Naive thymus-derived CD4-positive, alpha-beta T cell (primary cell): ENCODE data around the gene GPR3. TPM values are rescaled to one million over a fixed set of nuclear protein-coding genes. Genes with fewer than 3 reads are reported as not detected.
A peak's percentile ranks its signal among the peaks of the same experiment; 100 is the strongest.

Experiments used
- ATAC-seq: fragments of 150-1000 bp; cut with Tn5 transposase; 2 replicates; pipeline ENCODE4 v1.10.0; 2021; ENCODE audit warnings: mild to moderate bottlenecking, moderate library complexity
- CTCF ChIA-PET: fragments of 350-600 bp; sonication (Branson Sonifier 250); formaldehyde crosslinking; loops from one replicate; lab custom pipeline; 2021; ENCODE audit warnings: antibody characterized with exemption; lab: Charles Lee
- POLR2A ChIA-PET: fragments of 350-600 bp; sonication (Branson Sonifier 250); formaldehyde crosslinking; loops from one replicate; lab custom pipeline; 2021; ENCODE audit warnings: antibody characterized with exemption, inconsistent platforms; lab: Charles Lee
- DNase-seq, 9 donors: peaks; one replicate each; pipeline versions ENCODE4 v3.0.0 to v3.0.0-alpha.2; 2020 to 2022; ENCODE audit warnings: mixed read lengths in 1 of 9
- H3K27ac ChIP-seq: one replicate; pipeline ENCODE4 v1.7.0; 2013; ENCODE audit warnings: mild to moderate bottlenecking, low read depth, low read length, moderate library complexity
- H3K27me3 ChIP-seq, 2 donors: one replicate each; pipeline ENCODE4 v1.7.0; 2013; ENCODE audit warnings: low read length in 2 of 2, mild to moderate bottlenecking in 2 of 2, moderate library complexity in 2 of 2; ENCODE audit not compliant: control insufficient read depth in 2 of 2, insufficient read depth in 2 of 2
- H3K36me3 ChIP-seq, 3 experiments: 1 replicate in 2 of 3; 2 replicates in 1 of 3; pipeline ENCODE4 v1.7.0; 2013; ENCODE audit warnings: low read length in 3 of 3, mild to moderate bottlenecking in 3 of 3, moderate library complexity in 1 of 3; ENCODE audit not compliant: insufficient read depth in 3 of 3, control insufficient read depth in 2 of 3
- H3K4me1 ChIP-seq, 2 donors: one replicate each; pipeline ENCODE4 v1.7.0; 2013; ENCODE audit warnings: low read length in 2 of 2, mild to moderate bottlenecking in 2 of 2, moderate library complexity in 1 of 2; ENCODE audit not compliant: control insufficient read depth in 2 of 2, insufficient read depth in 2 of 2
- H3K4me3 ChIP-seq: 2 replicates; pipeline ENCODE4 v1.7.0; 2013; ENCODE audit warnings: mild to moderate bottlenecking, low read length
- H3K9me3 ChIP-seq, 3 experiments: 1 replicate in 2 of 3; 2 replicates in 1 of 3; pipeline ENCODE4 v1.7.0; 2013; ENCODE audit warnings: low read length in 3 of 3; ENCODE audit not compliant: control insufficient read depth in 2 of 3
- H3K27ac Mint-ChIP-seq, 9 donors: one replicate each; pipeline ENCODE4 v1.8.0; 2020 to 2022; ENCODE audit warnings: mixed read lengths in 9 of 9, mild to moderate bottlenecking in 8 of 9, moderate library complexity in 5 of 9, inconsistent platforms in 2 of 9
- H3K27me3 Mint-ChIP-seq, 5 donors: one replicate each; pipeline ENCODE4 v1.8.0; 2021 to 2022; ENCODE audit warnings: mixed read lengths in 5 of 5, mild to moderate bottlenecking in 1 of 5
- H3K36me3 Mint-ChIP-seq, 5 donors: one replicate each; pipeline ENCODE4 v1.8.0; 2020 to 2022; ENCODE audit warnings: mixed read lengths in 5 of 5, mild to moderate bottlenecking in 3 of 5, inconsistent platforms in 1 of 5
- H3K4me1 Mint-ChIP-seq, 7 donors: one replicate each; pipeline ENCODE4 v1.8.0; 2020 to 2022; ENCODE audit warnings: mixed read lengths in 7 of 7, mild to moderate bottlenecking in 3 of 7, inconsistent platforms in 1 of 7
- H3K4me3 Mint-ChIP-seq, 10 donors: one replicate each; pipeline ENCODE4 v1.8.0; 2020 to 2022; ENCODE audit warnings: mild to moderate bottlenecking in 10 of 10, mixed read lengths in 10 of 10, moderate library complexity in 6 of 10, inconsistent platforms in 2 of 10
- H3K9me3 Mint-ChIP-seq, 11 donors: one replicate each; pipeline ENCODE4 v1.8.0; 2020 to 2022; ENCODE audit warnings: mixed read lengths in 11 of 11, mild to moderate bottlenecking in 4 of 11, inconsistent platforms in 1 of 11, moderate library complexity in 1 of 11
- intact Hi-C, 2 donors: fragments of 100-400 bp; cut with micrococcal nuclease; formaldehyde crosslinking; loops; one replicate each; pipeline ENCODE4 v1.15.1; 2023
- polyA plus RNA-seq, 2 donors: library from polyadenylated mRNA; unstranded; fragments of 300-500 nt; fragmentation: Illumina TruSeq; gene quantifications; one replicate each; pipeline ENCODE4 v1.2.3, GENCODE V29; 2021
- total RNA-seq, 6 experiments: library from RNA in 5 of 6; stranded (reverse) in 5 of 6; gene quantifications; 1 replicate in 5 of 6; 2 replicates in 1 of 6; pipeline ENCODE4 v1.2.3 and lab custom pipeline; 2021 to 2026

Gene GPR3, protein sequence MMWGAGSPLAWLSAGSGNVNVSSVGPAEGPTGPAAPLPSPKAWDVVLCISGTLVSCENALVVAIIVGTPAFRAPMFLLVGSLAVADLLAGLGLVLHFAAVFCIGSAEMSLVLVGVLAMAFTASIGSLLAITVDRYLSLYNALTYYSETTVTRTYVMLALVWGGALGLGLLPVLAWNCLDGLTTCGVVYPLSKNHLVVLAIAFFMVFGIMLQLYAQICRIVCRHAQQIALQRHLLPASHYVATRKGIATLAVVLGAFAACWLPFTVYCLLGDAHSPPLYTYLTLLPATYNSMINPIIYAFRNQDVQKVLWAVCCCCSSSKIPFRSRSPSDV
- total RNA-seq (under 1 TPM in 3 of 5 experiments, not detected in 2; 0.24 to 0.93 (median 0.45) TPM), polyA plus RNA-seq (under 1 TPM; 0.09 to 0.13 TPM), total RNA-seq (lab: John Stamatoyannopoulos, UW) (0.81 reads per million)

DNA sequence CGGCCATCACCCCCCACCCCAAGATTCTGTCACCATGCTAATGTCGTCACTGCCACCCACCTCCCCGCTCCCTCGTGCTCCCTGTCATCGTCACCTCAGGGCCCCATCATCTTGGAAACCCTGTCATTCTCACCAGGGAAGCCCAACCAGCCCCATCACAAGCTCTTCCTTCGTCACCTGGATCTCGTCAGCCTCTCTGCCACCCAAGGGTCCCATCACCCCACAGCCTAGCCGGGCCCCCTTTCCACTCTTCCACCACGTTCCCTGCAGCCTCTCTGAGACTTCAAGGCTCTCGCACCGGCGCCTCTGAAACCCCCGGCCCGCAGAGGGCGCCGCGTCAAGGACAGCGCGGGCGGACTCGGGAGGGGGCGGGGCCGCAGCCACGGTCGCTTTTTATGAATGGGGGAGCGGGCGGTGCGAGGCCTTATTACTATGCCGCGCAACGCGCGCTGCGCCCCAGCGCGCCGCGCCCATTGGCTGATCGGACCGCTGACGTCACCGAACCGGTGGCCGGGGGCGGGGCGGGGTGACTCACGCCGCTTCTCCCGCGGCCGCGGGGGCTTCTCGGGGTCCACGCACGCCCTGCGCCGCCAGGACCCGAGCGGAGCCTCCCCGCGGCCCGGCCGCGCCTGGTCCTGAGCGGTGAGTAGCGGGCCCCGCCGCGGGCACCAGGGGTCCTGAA is at the start of gene GPR3:
Gene GPR3 (plus strand): TSS at position 527 of the 682 bp plus-strand sequence. CDS start 1,177 bp downstream, outside the sequence.
- Mint-ChIP-seq H3K27me3 (peaks cover 0 to 16% (median 0%) of the 10 kb centered on the region in 5 donors), H3K4me1 (peaks cover 12 to 27% (median 20%) of the 10 kb centered on the region in 7 donors), H3K27ac (peak within 1 kb of the TSS; percentile 54 to 98 (median 84)), H3K4me3 (peak within 1 kb of the TSS; percentile 76 to 90 (median 83)), H3K9me3 (peaks cover 0 to 1% (median 0%) of the 10 kb centered on the region in 11 donors), H3K36me3 (no peaks in the 10 kb centered on the region)
- no peaks in the 10 kb centered on the region for H3K9me3 ChIP-seq
- ATAC-seq: peak; percentile 97
- peak within 1 kb of the TSS; percentile 64 for H3K27ac ChIP-seq
- H3K36me3 ChIP-seq: no peaks in the 10 kb centered on the region
- intact Hi-C loops: loop anchor here (1.0 to 10.0 kb wide), 6 partner anchors 27 to 347 kb away; partner anchors contain the start of gene TMEM222 (in 1 of the 2)
- peaks cover 9 to 18% of the 10 kb centered on the region in 2 donors for H3K4me1 ChIP-seq
- H3K4me3 ChIP-seq: peak within 1 kb of the TSS; percentile 57
- CTCF ChIA-PET: interaction anchor here (0.6 to 8.3 kb wide), 6 partner anchors 34 to 214 kb away, joined by 3 to 72 read pairs (median 22); no protein-coding TSS in a partner anchor
- DNase-seq: peak; percentile 82 to 95 (median 88)
- H3K27me3 ChIP-seq: no peaks in the 10 kb centered on the region
- POLR2A ChIA-PET: interaction anchor here (1.1 to 1.8 kb wide), 2 partner anchors 59 to 92 kb away, joined by 3 to 5 read pairs; no protein-coding TSS in a partner anchor

- peak overlapping the region; percentile 85 for H3K4me3 ChIP-seq
- Mint-ChIP-seq H3K9me3 (peaks cover 0 to 4% (median 0%) of the 10 kb centered on the region in 11 donors), H3K27me3 (no peaks in the 10 kb centered on the region), H3K36me3 (peaks cover 4 to 27% (median 9%) of the 10 kb centered on the region in 5 donors), H3K27ac (peak overlapping the region; percentile 86 to 98 (median 94)), H3K4me1 (peaks cover 22 to 71% (median 60%) of the 10 kb centered on the region in 7 donors), H3K4me3 (peak overlapping the region; percentile 91 to 100 (median 96))
- H3K9me3 ChIP-seq: no peaks in the 10 kb centered on the region
- no peaks in the 10 kb centered on the region for H3K27me3 ChIP-seq
- POLR2A ChIA-PET: interaction anchor here (0.5 to 7.2 kb wide), 9 partner anchors 10 to 1163 kb away, joined by 3 to 111 read pairs (median 5); partner anchors contain the start of genes HMGN2 and TMEM222
- CTCF ChIA-PET: interaction anchor here (0.7 to 2.8 kb wide), 12 partner anchors 10 to 263 kb away, joined by 3 to 23 read pairs (median 4); no protein-coding TSS in a partner anchor
- peaks cover 0 to 26% (median 3%) of the 10 kb centered on the region in 3 experiments for H3K36me3 ChIP-seq
- peaks cover 11 to 29% of the 10 kb centered on the region in 2 donors for H3K4me1 ChIP-seq
- intact Hi-C loops: loop anchor here (1.0 to 5.0 kb wide), 7 partner anchors 11 to 1209 kb away; partner anchors contain the start of genes TMEM222 (in 2 of the 2), MAP3K6 (in 1 of the 2) and TRNAU1AP (in 1 of the 2)
- DNase-seq (peak; percentile 47 to 84 (median 80)), ATAC-seq (peak; percentile 87)
- H3K27ac ChIP-seq: peak overlapping the region; percentile 87
Observed at GRCh38 chr1:27342778-27343638, 49.4 kb upstream of the GPR3 start.

DNA sequence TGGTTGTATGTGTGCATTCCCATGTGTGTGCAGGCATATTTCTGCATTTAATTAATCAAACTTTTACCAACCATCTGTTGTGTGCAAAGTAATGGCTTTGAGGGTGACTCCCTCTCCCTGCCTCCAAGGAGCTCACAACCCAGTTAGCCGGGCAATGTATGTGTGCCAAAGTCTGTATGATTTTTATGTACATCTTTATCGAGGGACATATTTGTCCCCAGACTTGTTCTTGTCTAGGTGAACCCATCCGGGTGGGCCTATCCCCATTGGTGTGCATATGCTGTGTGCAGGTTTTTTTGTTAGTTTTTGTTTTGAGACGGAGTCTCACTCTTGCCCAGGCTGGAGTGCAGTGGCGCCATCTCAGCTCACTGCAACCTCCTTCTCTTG is 48.8 kb upstream of the GPR3 start:
- H3K4me1 Mint-ChIP-seq: peaks cover 22 to 71% (median 62%) of the 10 kb centered on the region in 7 donors
- H3K36me3 Mint-ChIP-seq: peaks cover 4 to 29% (median 9%) of the 10 kb centered on the region in 5 donors
- H3K9me3 Mint-ChIP-seq: peaks cover 0 to 4% (median 0%) of the 10 kb centered on the region in 11 donors
- H3K9me3 ChIP-seq: no peaks in the 10 kb centered on the region
- intact Hi-C loops: loop anchor here (1.0 to 5.0 kb wide), 7 partner anchors 11 to 1209 kb away; partner anchors contain the start of genes MAP3K6 (in 1 of the 2), TMEM222 (in 1 of the 2) and TRNAU1AP (in 1 of the 2)
- H3K4me3 ChIP-seq: peak overlapping the region; percentile 85
- peak overlapping the region; percentile 91 to 100 (median 96) for H3K4me3 Mint-ChIP-seq
- H3K36me3 ChIP-seq: peaks cover 0 to 27% (median 3%) of the 10 kb centered on the region in 3 experiments
- peaks cover 11 to 29% of the 10 kb centered on the region in 2 donors for H3K4me1 ChIP-seq
- ATAC-seq (no peak), DNase-seq (no peak)
- peak overlapping the region; percentile 87 for H3K27ac ChIP-seq
- H3K27me3 ChIP-seq: no peaks in the 10 kb centered on the region
- CTCF ChIA-PET: interaction anchor here (0.7 to 1.3 kb wide), 5 partner anchors 12 to 263 kb away, joined by 3 to 10 read pairs (median 3); no protein-coding TSS in a partner anchor
- H3K27ac Mint-ChIP-seq: peak overlapping the region; percentile 86 to 98 (median 94)
- POLR2A ChIA-PET: interaction anchor here (0.6 to 7.2 kb wide), 6 partner anchors 11 to 1340 kb away, joined by 3 to 111 read pairs (median 10); partner anchors contain the start of gene TMEM222
- H3K27me3 Mint-ChIP-seq: no peaks in the 10 kb centered on the region

DNA sequence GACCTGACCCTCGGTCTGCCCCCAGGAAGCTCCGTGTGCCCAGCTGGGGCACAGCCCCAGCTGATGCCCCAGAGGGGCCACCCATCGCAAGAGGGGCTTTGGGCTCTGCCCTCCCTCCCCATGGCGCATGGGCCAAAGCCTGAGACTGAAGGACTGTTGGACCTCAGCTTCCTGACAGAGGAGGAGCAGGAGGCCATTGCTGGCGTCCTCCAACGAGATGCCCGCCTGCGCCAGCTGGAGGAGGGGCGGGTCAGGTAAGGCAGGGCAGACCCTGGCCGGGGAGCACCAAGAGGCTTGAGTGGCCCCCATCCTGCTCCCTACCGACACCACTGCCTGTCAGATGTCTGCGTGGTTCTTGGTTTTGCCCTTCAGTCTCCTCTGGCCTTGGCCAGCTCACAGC is 47.1 kb upstream of the GPR3 start:
- H3K27ac Mint-ChIP-seq: peak overlapping the region in 3 of 9 donors; percentile 72 to 85 (median 76)
- peak overlapping the region; percentile 1 for H3K27ac ChIP-seq
- peaks cover 5 to 54% (median 50%) of the 10 kb centered on the region in 7 donors for H3K4me1 Mint-ChIP-seq
- H3K27me3 ChIP-seq: no peaks in the 10 kb centered on the region
- CTCF ChIA-PET: interaction anchor here (0.6 to 3.3 kb wide), 6 partner anchors 9 to 1497 kb away, joined by 3 to 21 read pairs (median 4); no protein-coding TSS in a partner anchor
- H3K9me3 ChIP-seq: no peaks in the 10 kb centered on the region
- H3K9me3 Mint-ChIP-seq: peaks cover 0 to under 1% (median 0%) of the 10 kb centered on the region in 11 donors
- POLR2A ChIA-PET: interaction anchor here (0.6 to 7.2 kb wide), 4 partner anchors 10 to 210 kb away, joined by 3 to 111 read pairs (median 17); partner anchors contain the start of genes MAP3K6 and TMEM222
- no peaks in the 10 kb centered on the region for H3K27me3 Mint-ChIP-seq
- H3K36me3 ChIP-seq: peaks cover 0 to 36% (median 4%) of the 10 kb centered on the region in 3 experiments
- peak overlapping the region in 7 of 10 donors; percentile 35 to 85 (median 78) for H3K4me3 Mint-ChIP-seq
- H3K36me3 Mint-ChIP-seq: peaks cover 4 to 29% (median 9%) of the 10 kb centered on the region in 5 donors
- peaks cover 11 to 27% of the 10 kb centered on the region in 2 donors for H3K4me1 ChIP-seq
- no peak for DNase-seq
- H3K4me3 ChIP-seq: no peak overlapping the region
- ATAC-seq: no peak
- intact Hi-C loops: no loop called here

DNA sequence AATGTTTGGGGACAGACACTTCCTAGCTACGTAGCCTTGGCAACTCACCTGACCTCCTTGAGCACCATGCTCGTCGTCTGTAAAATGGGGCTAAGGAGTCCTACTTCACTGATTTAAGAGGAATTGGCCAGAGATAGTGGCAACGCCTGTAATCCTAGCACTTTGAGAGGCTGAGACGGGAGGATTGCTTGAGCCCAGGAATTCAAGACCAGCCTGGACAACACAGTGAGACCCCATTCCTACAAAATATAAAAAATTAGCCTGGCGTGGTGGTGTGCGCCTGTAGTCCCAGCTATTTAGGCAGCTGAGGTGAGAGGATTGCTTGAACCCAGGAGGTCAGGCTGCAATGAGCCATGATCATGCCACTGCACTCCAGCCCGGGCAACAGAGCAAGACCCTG is 46.1 kb upstream of the GPR3 start:
- no peak overlapping the region for H3K4me3 ChIP-seq
- ATAC-seq (no peak), DNase-seq (no peak)
- H3K27me3 ChIP-seq: no peaks in the 10 kb centered on the region
- H3K27me3 Mint-ChIP-seq: no peaks in the 10 kb centered on the region
- no peaks in the 10 kb centered on the region for H3K9me3 ChIP-seq
- H3K36me3 Mint-ChIP-seq: peaks cover 4 to 29% (median 9%) of the 10 kb centered on the region in 5 donors
- H3K27ac Mint-ChIP-seq: peak overlapping the region in 8 of 9 donors; percentile 42 to 92 (median 61)
- POLR2A ChIA-PET: interaction anchor here (0.6 to 7.2 kb wide), 4 partner anchors 9 to 20 kb away, joined by 3 to 111 read pairs (median 4); no protein-coding TSS in a partner anchor
- intact Hi-C loops: no loop called here
- CTCF ChIA-PET: interaction anchor here (1.2 to 3.3 kb wide), 2 partner anchors 10 to 13 kb away, joined by 4 to 21 read pairs; no protein-coding TSS in a partner anchor
- no peaks in the 10 kb centered on the region for H3K9me3 Mint-ChIP-seq
- H3K4me3 Mint-ChIP-seq: peak overlapping the region in 6 of 10 donors; percentile 8 to 79 (median 36)
- H3K4me1 Mint-ChIP-seq: peaks cover 5 to 45% (median 43%) of the 10 kb centered on the region in 7 donors
- peaks cover 4 to 19% of the 10 kb centered on the region in 2 donors for H3K4me1 ChIP-seq
- H3K36me3 ChIP-seq: peaks cover 0 to 47% (median 8%) of the 10 kb centered on the region in 3 experiments
- H3K27ac ChIP-seq: no peak overlapping the region
